LNCAP (cell line): ENCODE data around the gene NEK11.

Experiments
- TF ChIP-seq, protein P1 (sequence below): fragments of 450-650 bp; IDR thresholded peaks from 2 replicates; pipeline ENCODE4 v1.5.1; 2017; ENCODE audit warnings: mild to moderate bottlenecking

The NEK11 gene

DNA sequence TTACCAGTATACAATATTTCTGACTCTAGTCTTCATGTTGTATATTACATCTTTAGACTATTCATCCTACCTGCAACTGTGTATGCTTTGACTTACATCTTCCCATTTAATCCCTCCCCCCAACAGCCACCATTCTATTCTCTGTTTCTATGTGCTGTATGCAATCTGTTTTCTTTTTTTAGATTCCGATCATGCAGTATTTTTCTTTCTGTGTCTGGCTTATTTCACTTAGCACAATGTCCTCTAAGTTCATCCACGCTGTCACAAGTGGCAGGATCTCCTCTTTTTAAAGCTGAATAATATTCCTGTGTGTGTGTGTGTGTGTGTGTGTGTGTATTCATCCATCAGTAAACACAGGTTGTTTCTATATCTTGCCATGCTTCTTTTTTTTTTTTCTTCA, 288.5 kb downstream of the NEK11 start:
- TF ChIP-seq, protein P1, sequence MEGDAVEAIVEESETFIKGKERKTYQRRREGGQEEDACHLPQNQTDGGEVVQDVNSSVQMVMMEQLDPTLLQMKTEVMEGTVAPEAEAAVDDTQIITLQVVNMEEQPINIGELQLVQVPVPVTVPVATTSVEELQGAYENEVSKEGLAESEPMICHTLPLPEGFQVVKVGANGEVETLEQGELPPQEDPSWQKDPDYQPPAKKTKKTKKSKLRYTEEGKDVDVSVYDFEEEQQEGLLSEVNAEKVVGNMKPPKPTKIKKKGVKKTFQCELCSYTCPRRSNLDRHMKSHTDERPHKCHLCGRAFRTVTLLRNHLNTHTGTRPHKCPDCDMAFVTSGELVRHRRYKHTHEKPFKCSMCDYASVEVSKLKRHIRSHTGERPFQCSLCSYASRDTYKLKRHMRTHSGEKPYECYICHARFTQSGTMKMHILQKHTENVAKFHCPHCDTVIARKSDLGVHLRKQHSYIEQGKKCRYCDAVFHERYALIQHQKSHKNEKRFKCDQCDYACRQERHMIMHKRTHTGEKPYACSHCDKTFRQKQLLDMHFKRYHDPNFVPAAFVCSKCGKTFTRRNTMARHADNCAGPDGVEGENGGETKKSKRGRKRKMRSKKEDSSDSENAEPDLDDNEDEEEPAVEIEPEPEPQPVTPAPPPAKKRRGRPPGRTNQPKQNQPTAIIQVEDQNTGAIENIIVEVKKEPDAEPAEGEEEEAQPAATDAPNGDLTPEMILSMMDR, result no peak

DNA sequence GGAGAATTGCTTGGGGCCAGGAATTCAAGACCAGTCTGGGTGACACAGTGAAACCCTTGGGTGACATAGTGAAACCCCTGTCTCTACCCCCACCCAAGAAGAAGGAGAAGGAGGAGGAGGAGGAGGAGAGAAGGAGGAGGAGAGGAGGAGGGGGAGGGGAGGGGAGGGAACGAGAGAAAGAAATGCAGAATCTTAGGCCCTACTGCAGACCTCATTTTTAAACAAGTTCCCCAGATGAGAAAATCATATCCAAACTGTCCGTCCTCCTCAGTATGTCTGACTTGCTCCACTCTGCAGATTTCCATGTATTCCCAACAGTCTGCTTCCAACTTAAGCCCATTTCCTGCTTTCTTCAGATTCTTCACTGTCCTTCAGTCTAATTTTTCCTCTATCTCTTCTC, 291.0 kb downstream of the NEK11 start:
- TF ChIP-seq, protein P1, result no peak

DNA sequence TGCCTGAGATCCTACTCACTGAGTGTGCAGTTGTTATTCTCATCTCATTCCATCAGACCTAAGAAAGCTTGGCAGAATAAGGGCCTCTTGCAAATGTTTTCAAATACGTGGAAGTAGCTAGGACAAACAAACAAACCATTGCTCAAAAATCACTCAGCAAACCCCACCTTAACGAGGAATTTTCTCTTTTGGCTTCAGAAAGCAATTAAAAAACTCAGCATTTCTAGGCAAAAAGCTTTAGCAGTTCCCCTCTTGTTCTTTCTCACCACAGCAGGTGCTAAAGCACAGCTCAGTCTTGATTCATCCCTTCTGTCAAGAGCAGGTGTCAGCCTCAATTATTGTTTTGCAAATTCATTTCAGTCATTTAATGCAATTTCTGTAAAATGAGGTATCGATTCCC, 296.3 kb downstream of the NEK11 start:
- TF ChIP-seq, protein P1, result no peak

DNA sequence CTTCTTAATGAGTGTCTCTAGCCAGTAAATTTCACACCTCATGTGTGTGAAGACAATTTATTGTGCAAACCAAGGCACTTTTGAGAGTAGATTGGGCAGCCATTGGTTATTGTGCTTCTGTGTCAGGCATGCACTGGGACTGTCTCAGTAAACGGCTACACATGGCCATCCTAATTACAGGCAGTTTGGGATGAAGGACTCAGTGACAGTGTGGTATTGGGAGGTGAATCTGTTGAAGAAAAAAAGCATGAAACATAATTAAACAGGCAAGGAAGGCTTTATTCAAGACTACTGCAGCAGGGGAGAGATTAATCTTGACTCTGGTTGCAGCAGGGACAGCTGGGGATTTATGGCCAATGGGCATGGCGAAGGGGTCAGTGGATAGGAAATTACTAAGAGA, 297.1 kb downstream of the NEK11 start:
- TF ChIP-seq, protein P1, result no peak

DNA sequence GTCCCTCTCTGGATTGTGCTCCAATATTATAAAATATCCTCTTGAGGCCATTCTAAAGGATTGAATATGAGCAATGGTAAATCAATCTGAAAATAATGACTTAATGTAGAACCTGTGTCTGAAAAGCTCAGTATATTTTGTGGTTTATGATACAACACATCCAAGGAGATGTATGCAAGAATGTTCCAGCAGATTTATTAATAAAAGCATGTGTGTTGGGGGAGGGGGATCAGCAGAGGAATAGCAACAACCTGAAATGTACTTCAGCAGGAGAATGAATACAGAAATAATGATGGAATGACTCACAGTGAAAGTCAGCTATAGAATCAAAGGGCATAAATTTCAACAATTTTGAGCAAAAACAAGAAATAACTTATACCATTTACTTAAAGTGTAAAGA, 298.2 kb downstream of the NEK11 start:
- TF ChIP-seq, protein P1, result no peak

DNA sequence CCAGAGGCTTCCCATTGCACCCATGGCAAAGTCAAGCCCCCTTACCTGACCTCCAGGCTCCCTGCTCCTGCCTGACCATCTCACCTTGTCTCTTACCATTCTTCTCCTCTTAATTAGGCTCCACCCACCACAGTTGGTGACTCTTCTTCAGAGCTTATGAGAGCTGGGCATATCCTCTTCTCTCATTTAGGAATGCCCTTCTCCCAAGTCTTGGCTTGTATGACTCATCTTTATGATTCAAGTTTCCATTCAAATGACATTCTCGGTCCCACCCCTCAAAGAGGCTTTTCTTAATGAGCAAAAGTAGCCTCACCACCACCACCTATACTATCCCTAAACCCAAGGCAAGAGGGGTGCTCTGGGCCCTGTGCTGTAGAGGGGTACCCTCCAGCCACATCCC, 299.6 kb downstream of the NEK11 start:
- TF ChIP-seq, protein P1, result no peak

DNA sequence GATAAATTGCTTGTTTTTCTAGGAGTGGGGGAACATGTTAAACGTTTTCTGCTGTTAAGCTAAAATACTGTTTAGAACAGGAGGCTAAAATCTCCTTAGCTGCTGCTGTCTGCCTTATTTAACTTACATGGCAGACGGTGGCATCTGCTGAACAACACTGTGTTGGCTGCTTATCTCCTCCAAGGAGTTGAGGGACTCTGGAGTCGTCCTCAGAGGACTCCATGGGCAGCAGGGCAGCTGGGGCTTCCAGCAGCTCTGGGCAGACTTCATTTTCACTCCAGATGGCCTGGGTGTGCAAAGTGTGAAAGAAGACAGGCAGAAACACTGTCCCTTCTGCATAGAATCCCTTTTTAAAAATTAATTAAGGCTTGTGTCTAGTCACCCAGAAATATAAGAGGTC, 302.0 kb downstream of the NEK11 start:
- TF ChIP-seq, protein P1, result no peak

DNA sequence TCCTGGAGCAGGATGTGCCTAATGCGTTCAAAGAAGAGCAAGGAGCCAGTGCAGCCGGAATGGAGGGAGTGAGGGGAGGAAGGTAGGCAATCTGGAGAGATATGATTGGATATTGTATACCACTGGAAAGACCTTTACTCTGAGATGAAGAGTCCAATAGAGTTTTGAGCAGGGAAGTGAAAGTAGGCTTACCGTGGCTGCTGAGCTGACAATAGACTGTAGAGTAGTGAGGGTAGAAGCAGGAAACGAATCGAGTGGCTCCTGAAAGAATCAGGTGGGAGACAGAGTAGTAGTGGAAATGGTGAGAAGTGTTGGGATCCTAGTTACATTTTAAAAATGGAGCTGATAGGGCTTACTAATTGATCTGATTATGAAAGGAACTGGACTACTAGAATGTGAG, 303.1 kb downstream of the NEK11 start:
- TF ChIP-seq, protein P1, result no peak
